ENCODE data around the gene LTBP2.
A peak's percentile ranks its signal among the peaks of the same experiment; 100 is the strongest.

The LTBP2 gene

DNA sequence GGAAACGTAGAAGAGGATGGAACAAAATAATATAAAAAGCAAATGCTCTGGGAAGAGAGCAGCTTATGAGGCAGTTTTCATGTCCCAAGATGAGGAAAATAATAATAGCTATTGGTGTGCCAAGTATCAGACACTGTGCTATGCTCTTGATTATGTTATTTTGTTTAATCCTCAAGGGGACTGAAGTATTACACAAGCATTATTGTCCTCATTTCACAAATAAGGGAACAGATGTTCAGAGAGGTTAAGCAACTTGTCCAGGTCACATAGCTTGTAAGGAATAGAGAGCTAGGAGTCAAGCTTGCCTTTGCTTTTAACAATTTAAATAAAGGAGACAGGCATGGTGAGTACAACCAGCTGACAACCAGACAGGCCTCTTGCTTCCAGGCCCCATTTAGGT is 26.9 kb upstream of the LTBP2 start:
- DNase-seq (ENCODE audit: low read depth in 4 of 4, low spot score in 1 of 4): no peak

GRCh38 chr14:74638066-74638465 is 26.0 kb upstream of the LTBP2 start:
- DNase-seq (ENCODE audit: low read depth in 4 of 4, low spot score in 1 of 4): no peak

DNA sequence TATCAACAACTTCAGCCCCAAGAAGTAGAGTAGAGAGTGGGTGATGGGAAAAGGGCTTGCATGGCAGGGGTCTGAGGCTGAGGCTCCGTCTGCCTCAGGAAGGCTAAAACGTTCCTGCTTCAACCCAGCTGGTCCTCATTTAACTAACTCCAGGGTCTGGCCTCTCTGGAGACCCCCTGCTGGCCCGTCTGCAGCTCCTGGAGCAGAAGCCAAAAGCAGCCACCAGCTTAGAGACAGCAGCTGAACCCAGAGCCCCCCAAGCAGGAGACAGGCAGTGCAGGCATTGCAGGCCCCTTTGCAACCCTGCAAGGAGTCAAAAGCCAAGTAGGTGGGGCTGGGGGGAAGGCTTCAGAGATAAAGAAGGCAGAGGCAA is 25.1 kb upstream of the LTBP2 start:
- no peak for DNase-seq (ENCODE audit: low read depth in 4 of 4, low spot score in 1 of 4)

DNA sequence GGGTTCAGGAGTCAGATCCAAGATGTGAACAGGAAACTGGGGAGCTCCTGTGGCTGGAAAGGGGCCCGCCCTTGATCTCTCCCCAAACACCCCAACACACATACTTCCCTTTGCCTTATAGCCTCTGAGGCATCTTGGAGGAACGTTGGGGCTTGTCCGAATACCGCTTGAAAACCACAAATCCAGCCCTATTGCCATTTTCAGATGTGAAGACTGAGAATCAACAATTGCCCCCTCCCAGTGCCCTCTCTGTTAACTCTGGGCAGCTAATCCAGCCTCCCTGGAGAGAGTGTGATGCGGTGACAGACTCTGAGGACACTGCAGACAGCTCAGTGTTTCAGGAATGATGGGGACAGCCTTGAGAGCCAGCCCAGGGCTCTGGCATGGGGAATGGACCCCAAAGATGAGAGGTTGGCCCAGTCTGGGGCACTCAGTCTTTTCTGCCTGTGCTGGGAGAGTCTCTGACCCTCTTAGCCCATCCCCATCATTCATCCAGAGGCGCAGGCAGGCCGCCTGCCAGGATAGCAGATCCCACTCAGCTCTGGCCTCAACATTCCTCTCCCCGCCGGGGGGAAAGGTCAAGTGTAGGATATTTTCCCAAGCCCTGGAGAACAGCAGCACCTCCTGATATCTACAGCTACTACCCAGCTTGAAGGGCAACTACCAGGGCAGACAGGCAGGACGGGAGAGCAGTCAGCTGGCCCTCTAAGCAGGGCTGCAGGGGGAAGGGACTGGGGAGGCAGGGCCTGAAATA is 24.6 kb upstream of the LTBP2 start:
- DNase-seq (ENCODE audit: low read depth in 4 of 4, low spot score in 1 of 4): no peak

- no peak for DNase-seq (ENCODE audit: low read depth in 4 of 4, low spot score in 1 of 4)
These were observed 23.8 kb upstream of the LTBP2 start for GRCh38 chr14:74635847-74636246.

- no peak for DNase-seq (ENCODE audit: low read depth in 4 of 4, low spot score in 1 of 4)
These were observed 22.9 kb upstream of the LTBP2 start for GRCh38 chr14:74634964-74635363.

GRCh38 chr14:74634481-74634880 is 22.4 kb upstream of the LTBP2 start:
- DNase-seq (ENCODE audit: low read depth in 4 of 4, low spot score in 1 of 4): no peak

- DNase-seq (ENCODE audit: low read depth in 4 of 4, low spot score in 1 of 4): no peak
These were observed 19.0 kb upstream of the LTBP2 start for GRCh38 chr14:74630881-74631690.

DNA sequence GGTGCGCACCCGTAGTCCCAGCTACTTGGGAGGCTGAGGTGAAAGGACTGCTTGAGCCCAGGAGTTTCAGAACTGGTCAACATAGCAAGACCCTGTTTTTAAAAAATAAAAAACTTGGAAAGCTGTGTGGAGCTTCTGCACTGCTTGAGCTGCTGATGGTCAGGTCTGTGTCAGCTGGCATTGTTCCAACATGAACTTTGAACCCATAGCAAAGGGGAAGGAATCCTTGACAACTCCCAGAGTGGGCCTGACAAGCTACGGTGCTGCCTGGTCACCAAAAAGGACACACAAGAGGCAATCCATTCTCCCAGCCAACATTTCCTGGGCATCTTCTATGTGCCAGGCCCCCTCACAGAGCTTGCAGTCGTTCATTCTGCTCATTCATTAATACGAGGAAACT is 16.4 kb upstream of the LTBP2 start:
- no peak for DNase-seq (ENCODE audit: low read depth in 4 of 4, low spot score in 1 of 4)

DNA sequence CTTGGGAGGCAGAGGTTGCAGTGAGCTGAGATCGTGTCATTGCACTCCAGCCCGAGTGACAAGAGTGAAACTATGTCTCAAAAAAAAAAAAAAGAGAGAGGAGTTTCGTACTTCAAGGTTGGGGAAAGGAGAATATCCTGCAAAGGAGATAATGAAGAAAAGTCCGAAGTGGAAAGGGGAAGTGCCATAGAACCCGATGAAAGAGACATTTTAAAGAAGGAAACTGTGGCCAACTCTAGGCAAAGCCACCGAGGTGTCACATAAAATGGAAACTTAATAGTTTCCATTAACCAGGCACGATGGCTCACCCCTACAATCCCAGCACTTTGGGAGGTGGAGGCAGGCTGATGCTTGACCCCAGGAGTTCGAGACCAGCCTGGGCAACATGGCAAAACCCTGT is 15.0 kb upstream of the LTBP2 start:
- DNase-seq (ENCODE audit: low read depth in 4 of 4, low spot score in 1 of 4): no peak

DNA sequence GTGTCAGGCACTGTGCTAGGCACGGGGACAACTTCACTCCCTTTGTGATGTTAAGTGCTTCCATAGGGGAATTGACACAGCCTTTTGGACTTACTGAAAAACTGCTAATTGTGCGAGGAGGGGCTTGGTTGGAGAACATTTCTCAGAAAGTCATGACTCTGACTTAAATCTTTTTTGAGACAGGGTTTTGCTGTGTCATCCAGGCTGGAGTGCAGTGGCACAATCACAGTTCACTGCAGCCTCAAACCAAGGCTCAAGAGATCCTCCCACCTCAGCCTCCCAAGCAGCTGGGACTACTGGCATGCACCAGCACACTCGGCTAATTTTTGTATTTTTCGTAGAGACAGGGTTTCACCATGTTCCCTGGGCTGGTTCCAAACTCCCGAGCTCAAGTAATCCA is 10.2 kb upstream of the LTBP2 start:
- DNase-seq (ENCODE audit: low read depth in 4 of 4, low spot score in 1 of 4): no peak

- DNase-seq (ENCODE audit: low read depth in 4 of 4, low spot score in 1 of 4): no peak
These were observed 9.5 kb upstream of the LTBP2 start for GRCh38 chr14:74621556-74621955.

DNA sequence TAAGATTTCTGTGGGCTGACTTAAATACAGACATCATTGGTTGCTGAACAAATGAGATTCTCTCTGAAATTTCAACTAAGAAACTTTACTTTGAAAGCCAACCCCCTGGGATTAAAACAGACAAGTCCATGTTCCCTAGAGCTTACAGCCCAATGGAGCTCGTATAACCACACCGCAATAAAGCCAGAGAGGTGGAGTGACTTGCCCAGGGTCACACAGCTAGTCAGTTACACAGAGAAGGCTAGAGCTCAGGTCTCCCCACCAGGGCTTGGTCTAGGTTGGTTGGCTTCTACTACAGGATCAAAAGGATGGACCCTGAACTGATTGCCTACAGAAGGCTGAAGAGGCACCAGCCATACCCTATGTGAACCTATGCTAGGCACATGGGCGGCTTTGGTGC is 8.9 kb upstream of the LTBP2 start:
- DNase-seq (ENCODE audit: low read depth in 4 of 4, low spot score in 1 of 4): no peak

GRCh38 chr14:74620497-74620921 is 8.5 kb upstream of the LTBP2 start:
- DNase-seq (ENCODE audit: low read depth in 4 of 4, low spot score in 1 of 4): no peak

GRCh38 chr14:74619672-74620131 is 7.7 kb upstream of the LTBP2 start:
- no peak for DNase-seq (ENCODE audit: low read depth in 4 of 4, low spot score in 1 of 4)

DNA sequence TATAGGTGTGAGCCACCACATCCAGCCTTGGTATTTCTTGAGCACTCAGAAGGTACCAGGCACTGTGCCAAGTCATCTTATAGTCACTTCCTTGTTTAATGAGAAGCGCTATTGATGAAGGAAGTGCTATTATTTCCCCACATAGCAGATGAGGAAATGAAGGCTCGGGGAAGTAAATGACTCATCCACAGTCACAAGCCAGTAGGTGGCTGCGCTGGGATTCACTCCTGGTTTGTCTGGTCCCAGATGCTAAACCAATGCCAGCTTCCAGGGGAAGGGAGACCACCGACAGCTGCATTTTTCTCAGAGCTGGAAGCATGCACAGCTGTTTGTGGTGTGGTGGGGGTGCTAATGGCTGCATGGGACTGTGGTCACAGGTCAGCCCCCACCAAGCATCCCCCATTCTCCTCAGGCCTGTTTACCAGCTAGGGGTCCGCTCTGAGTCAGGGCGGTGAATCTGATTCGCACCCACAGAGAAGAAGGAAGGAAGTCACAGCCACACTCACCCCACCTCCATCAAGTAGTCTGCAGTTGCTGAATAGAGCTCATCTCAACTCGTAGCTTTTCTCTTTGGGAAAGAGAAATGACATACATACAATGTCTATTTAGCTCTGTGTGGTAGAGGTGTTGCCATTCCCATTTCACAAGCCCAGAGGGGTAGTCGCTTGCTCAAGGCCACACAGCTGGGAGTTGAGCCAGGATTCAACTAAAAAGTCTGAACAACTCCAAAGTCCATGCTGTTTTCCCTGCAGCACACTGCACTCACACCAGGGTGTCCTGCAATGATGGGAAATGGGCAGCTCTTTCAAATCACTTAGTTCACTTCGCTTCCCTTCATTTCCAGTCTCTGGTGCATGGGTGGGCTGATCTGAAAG is 6.3 kb upstream of the LTBP2 start:
- peak in 2 of 4 experiments; percentile 25 to 36 for DNase-seq (ENCODE audit: low read depth in 4 of 4, low spot score in 1 of 4)

- no peak for DNase-seq (ENCODE audit: low read depth in 4 of 4, low spot score in 1 of 4)
These were observed 5.1 kb upstream of the LTBP2 start for GRCh38 chr14:74616996-74617700.

- no peak for DNase-seq (ENCODE audit: low read depth in 4 of 4, low spot score in 1 of 4)
These were observed 4.5 kb upstream of the LTBP2 start for GRCh38 chr14:74616507-74616906.

GRCh38 chr14:74615735-74616134 is 3.7 kb upstream of the LTBP2 start:
- no peak for DNase-seq (ENCODE audit: low read depth in 4 of 4, low spot score in 1 of 4)

DNA sequence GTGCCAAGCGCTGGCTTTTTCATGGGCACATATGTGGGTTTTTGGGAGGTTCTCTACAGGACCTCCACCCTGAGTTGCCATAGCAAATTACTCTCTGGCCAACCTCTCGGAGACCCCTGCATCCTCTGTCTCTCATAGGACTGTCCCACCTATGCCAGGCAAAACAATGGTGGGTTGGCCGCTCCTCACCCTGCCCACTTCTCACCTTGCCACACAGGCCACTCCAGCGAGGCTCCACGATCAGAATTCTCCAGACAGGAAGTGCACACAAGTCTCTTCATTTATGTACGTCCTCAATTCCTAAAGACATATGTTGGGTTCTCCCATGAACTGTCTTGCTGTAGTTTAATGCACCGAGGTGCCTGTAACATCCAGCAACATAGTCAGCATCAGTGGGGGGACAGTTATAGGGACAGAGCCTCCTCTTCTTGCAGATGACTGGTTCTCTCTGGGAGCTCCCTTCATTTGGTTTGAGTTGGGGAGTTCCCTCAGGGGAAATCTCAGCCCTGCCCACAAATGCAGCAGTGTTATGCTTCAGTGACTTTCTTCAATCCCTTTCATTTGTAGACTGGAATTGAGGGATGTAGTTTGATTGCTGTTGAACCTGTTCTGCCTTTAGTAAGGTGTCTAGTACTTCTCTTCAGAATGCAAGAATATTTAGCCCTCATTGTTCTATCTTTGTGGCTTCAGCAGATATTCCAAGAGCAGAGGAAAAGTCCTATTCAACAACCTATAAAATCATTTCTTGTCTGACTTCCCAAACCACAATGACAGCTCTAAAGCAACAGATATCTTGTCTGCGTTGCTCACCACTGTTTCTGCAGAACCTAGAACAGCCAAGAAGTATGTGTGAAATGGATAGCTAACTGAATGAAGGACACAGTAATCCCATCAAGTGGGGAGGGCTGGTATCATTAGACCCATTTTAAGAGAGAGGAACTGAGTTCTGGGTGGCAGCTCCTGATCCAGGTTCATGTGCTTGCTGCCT is 2.8 kb upstream of the LTBP2 start:
- DNase-seq (ENCODE audit: low read depth in 4 of 4, low spot score in 1 of 4): no peak

All from stimulated activated CD4-positive, alpha-beta T cell treated with anti-CD3 and anti-CD28 coated beads, Interleukin-1b, Interleukin-23, amount 100 ng/mL, for 24 hours (primary cell).